Activated naive CD8-positive, alpha-beta T cell (primary cell): ENCODE results near the gene ITPRIP.

Experiments
- H3K27ac Mint-ChIP-seq: one replicate; pipeline ENCODE4 v1.8.0; 2021; ENCODE audit warnings: mixed read lengths
- H3K27me3 Mint-ChIP-seq: one replicate; pipeline ENCODE4 v1.8.0; 2021; ENCODE audit warnings: mixed read lengths
- H3K36me3 Mint-ChIP-seq: one replicate; pipeline ENCODE4 v1.8.0; 2021; ENCODE audit warnings: mixed read lengths
- H3K4me1 Mint-ChIP-seq: one replicate; pipeline ENCODE4 v1.8.0; 2021; ENCODE audit warnings: low read depth, mixed read lengths
- H3K4me3 Mint-ChIP-seq: one replicate; pipeline ENCODE4 v1.8.0; 2021; ENCODE audit warnings: mild to moderate bottlenecking, mixed read lengths
- H3K9me3 Mint-ChIP-seq: one replicate; pipeline ENCODE4 v1.8.0; 2021; ENCODE audit warnings: low read depth, mixed read lengths

The ITPRIP gene

DNA sequence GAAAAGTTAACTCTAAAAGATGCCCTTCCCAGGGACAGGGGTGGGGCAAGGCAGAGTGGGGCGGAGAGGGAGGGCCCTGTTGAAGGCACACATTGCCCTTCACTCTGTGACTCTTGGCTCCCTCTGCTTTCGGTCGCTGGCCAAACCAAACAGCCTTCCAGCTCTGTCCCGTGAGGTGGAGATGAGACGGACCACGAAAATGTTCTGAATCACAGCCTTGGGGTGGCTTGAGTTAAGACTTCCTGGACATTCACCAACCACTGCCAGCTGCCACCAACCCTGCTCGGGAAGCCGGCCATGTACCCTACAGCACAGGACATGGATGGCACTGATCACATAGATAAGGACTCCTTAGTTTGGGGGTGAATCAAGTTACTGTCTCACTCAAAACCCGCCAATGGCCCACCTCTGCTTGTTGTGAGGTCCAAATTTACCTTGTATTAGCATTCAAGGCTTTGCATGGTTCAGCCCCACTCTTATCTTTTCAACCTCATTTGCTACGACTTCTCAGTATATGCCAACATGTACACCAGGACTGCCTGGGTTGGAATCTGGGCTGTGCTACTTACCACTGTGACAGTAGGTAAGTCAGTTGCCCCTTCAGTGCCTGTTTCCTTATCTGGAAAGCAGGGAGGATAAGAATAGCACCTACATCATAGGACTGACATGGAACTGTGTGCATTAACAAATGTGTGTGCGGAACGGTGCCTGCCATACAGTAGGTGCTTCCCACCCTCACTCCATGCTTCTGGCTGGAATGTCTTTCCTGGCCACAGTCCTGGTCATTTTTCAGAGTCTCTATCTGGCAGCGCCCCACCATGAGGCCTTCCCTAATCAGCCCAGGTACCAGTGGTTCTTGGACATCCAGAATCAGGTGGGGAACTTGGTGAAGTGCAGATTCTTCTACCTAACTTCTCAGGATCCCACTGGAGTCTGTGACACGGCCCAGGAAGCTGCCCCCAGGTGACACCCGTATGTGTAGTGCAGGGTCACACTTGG is 28.0 kb downstream of the ITPRIP start:
- Mint-ChIP-seq H3K27ac (peak overlapping the region; percentile 34), H3K4me3 (no peak overlapping the region), H3K27me3 (no peaks in the 10 kb centered on the region), H3K4me1 (peaks cover 50% of the 10 kb centered on the region), H3K36me3 (peaks cover 2% of the 10 kb centered on the region), H3K9me3 (no peaks in the 10 kb centered on the region)

DNA sequence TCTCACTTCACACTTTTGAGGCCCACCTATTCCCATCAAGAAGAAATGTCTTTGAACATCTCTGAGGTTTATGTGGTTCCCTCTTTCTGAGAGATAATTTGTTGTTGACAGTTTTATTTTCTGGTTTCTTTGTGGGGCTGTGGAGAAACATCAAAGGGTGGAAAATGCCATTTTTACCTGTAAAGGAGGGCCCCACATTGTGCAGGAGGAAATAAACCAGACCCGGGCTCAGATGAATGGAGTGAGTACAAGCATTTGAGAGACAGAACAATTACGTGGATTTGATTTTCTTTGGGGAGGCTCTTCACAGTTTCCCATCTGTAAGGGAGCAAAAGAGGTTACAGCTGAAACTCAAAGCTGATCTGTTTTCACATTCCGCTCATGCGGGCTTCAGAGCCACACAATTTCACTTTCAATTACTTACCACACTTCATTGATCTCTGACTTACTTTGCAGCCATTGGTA is 29.8 kb downstream of the ITPRIP start:
- Mint-ChIP-seq H3K4me1 (peaks cover 57% of the 10 kb centered on the region), H3K27me3 (no peaks in the 10 kb centered on the region), H3K36me3 (peaks cover 2% of the 10 kb centered on the region), H3K27ac (peak overlapping the region; percentile 78), H3K9me3 (no peaks in the 10 kb centered on the region), H3K4me3 (peak overlapping the region; percentile 65)

DNA sequence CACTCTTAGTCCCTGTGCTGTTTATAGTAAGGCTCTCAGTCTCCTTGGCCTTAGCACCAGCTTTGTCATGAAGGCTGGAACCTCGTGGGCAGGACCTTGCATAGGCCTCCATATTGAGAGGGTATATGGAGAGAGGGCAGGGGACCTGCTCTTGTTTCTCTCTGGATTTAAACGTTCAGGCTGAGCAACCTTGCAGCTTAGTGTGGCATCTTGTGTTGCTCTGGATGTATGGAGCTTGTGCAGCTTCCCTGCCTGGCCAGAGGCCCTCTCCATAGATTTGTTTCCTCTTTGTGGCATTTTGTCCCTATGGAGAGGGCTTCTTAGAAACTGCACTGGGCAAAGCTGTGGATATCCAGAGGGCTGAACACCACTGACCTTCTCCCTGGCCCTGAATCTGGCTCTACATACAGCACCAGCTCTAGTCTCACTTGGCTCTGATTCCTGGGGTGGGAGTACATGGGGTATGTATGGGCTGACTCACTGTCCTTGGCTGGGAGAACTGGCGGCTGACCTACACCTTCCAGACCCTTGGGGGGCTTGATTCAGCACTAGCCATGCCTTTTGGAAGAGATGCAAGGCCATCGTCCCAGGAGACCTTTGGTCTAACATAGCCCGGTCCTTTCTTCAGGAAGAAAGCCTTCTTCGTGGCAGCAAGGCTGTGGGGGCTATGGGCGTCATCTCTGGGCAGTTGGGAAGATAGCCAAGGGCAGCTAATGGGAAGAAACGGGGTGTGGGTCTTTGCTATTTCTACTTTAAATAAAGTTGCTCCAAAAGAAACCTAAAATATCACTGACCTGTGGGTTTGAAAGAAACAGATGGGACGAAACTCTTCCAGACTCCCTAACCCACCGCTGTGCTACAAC is 30.5 kb downstream of the ITPRIP start:
- peak overlapping the region; percentile 65 for H3K4me3 Mint-ChIP-seq
- no peaks in the 10 kb centered on the region for H3K9me3 Mint-ChIP-seq
- peaks cover 57% of the 10 kb centered on the region for H3K4me1 Mint-ChIP-seq
- peak overlapping the region; percentile 78 for H3K27ac Mint-ChIP-seq
- H3K27me3 Mint-ChIP-seq, result no peaks in the 10 kb centered on the region
- H3K36me3 Mint-ChIP-seq, result peaks cover 2% of the 10 kb centered on the region

DNA sequence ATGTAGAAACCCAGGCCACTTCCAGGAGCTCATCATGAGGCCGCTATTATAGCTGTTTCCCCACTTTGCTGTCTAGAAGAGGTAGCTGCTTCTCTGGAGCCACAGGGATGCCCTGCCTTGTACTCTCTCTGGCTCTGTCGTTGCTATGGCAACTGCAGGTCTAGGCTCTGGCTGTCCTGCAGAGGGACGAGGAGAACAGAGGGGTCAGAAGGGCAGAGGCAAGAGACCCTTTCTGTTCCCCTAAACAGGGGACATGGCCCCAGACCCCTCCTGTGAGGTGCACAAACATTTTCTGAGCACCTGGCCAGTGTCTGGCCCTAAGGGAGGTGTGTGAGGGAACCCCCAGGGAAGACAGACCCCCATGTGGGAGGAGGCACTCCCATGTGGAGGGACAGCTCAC is 31.4 kb downstream of the ITPRIP start:
- no peaks in the 10 kb centered on the region for H3K27me3 Mint-ChIP-seq
- no peak overlapping the region for H3K27ac Mint-ChIP-seq
- peaks cover 2% of the 10 kb centered on the region for H3K36me3 Mint-ChIP-seq
- no peak overlapping the region for H3K4me3 Mint-ChIP-seq
- no peaks in the 10 kb centered on the region for H3K9me3 Mint-ChIP-seq
- H3K4me1 Mint-ChIP-seq, result peaks cover 57% of the 10 kb centered on the region

DNA sequence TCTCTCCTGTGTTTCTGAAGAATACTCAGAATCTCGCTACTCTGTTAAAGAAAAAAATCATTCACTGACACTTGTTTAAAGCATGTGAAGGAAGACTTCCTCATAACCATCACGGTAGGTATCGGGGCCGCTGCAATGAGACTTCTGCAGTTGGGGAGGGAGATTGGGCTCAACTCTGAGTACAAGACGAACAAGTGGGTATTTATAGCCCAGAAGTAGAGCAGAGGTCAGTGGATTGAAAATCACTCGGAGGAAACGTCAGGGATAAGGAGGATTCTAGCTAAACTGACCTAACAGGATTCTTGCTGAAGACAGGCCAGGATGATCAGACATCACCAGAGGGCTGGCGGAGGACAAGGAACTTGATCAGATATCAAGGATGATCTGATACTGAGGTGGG is 33.3 kb downstream of the ITPRIP start:
- Mint-ChIP-seq H3K9me3 (no peaks in the 10 kb centered on the region), H3K27me3 (no peaks in the 10 kb centered on the region), H3K4me1 (peaks cover 65% of the 10 kb centered on the region), H3K4me3 (no peak overlapping the region), H3K36me3 (peaks cover 2% of the 10 kb centered on the region), H3K27ac (no peak overlapping the region)

DNA sequence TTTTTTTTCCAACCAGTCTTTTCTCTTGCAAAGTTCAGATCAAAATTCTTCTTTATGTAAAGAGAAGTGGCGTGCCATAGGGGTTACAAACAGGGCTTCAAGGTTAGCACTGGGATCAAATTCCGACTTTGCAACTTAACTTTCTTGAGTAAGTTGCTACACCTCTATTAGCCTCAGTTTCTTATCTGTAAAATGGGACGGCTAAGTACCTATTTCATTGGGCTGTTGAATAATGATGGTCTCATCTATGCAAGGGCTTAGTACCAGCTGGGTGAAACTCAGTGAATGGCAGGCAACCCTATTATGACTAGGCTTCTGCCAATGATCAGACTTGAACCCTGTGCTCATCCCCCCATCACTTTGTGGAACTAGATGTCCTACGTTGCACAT is 33.9 kb downstream of the ITPRIP start:
- Mint-ChIP-seq H3K27me3 (no peaks in the 10 kb centered on the region), H3K9me3 (no peaks in the 10 kb centered on the region), H3K36me3 (peaks cover 2% of the 10 kb centered on the region), H3K4me1 (peaks cover 62% of the 10 kb centered on the region), H3K27ac (peak overlapping the region; percentile 16), H3K4me3 (no peak overlapping the region)

DNA sequence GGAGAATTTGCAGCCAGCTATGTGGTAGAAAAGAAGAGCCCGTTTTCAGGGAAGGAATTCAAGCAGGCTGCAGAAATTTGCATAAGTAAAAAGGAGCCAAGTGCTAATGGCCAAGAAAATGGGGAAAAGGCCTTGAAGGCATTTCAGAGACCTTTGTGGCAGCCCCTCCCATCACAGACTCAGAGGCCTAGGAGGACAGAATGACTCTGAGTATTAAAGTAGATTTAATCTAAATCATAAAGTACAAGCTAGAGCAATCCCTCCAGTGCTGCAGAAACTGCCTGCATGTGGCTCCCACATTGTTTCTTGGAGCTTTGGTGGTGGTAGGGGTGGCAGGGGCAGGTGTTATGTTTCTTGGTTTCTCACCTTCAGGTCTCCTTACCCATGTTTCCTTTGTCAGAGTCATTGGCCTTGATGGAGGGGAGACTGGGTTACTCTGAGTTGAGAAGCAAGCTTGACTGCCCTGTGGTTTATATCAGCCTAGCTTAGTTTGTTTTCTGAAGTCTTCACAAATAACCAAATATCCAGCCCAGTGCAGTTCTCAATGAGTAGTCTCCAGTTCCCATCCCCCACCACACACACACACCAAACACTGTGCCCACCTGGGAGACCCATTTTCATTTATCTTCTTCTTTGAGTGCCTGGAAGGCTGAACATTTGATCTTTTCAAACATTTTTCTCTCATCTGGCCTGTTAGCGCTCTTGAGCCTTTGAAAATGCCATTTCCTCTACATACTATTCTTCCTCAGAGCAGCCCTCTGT is 34.5 kb downstream of the ITPRIP start:
- no peaks in the 10 kb centered on the region for H3K27me3 Mint-ChIP-seq
- peak overlapping the region; percentile 24 for H3K27ac Mint-ChIP-seq
- no peaks in the 10 kb centered on the region for H3K36me3 Mint-ChIP-seq
- no peaks in the 10 kb centered on the region for H3K9me3 Mint-ChIP-seq
- no peak overlapping the region for H3K4me3 Mint-ChIP-seq
- H3K4me1 Mint-ChIP-seq, result peaks cover 59% of the 10 kb centered on the region

DNA sequence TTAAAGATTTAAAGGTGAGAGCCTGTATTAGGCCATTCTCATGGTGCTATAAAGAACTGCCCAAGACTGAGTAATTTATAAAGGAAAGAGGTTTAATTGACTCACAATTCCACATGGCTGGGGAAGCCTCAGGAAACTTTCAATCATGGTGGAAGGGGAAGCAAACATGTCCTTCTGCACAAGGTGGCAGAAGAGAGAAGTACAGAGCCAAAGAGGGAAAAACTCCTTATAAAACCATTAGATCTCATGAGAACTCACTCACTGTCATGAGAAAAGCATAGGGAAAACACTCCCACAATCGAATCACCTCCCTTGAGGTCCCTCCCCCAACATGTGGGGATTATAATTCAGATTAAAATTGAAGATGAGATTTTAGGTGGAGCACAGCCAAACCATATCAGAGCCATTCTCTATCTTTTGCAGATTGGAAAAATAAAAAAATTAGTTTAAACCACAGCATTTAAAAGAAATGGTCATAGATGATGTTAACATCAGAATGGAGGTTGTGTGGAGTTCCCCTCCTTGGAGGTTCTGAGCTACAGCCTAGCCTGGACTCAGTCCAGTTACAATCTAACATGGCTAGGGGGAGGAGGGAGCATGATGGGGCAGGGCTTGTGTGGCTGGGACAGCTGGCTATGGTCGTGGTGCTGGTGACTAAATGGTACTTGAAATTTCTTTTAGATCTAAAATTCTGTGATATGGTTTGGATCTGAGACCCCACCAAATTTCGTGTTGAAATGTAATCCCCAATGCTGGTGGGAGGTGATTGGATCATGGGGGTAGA is 36.2 kb downstream of the ITPRIP start:
- Mint-ChIP-seq H3K9me3 (no peaks in the 10 kb centered on the region), H3K4me1 (peaks cover 42% of the 10 kb centered on the region), H3K27ac (no peak overlapping the region), H3K36me3 (no peaks in the 10 kb centered on the region), H3K4me3 (no peak overlapping the region), H3K27me3 (no peaks in the 10 kb centered on the region)

DNA sequence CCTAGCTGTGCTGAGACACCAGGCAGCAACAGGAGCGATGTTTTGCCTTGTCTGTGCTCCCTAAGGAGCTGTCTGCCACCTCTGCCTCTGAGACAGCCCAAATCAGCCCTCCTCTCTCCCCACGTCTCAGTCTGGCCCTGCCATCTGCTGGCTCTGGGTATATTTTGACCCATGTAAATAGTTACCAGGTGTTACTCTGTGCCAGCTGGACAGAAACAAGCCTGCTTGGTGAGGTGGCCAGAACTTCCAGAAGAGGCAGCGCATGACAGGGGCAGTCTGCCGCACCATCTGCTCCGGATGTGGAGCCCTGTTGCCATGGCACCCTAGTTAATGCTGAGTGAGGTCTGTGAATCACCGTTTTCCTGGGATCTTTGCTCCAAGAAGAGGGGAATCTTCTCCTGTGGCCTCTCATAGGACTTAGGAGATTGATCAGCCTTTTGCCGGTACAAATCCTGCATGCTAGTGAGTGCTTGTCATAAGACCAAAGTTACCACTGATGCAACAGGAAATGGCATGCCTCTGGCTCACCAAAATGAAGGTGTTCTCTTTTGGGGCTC is 37.5 kb downstream of the ITPRIP start:
- Mint-ChIP-seq H3K9me3 (no peaks in the 10 kb centered on the region), H3K4me1 (peaks cover 30% of the 10 kb centered on the region), H3K27ac (peak overlapping the region; percentile 22), H3K27me3 (no peaks in the 10 kb centered on the region), H3K4me3 (no peak overlapping the region), H3K36me3 (no peaks in the 10 kb centered on the region)

DNA sequence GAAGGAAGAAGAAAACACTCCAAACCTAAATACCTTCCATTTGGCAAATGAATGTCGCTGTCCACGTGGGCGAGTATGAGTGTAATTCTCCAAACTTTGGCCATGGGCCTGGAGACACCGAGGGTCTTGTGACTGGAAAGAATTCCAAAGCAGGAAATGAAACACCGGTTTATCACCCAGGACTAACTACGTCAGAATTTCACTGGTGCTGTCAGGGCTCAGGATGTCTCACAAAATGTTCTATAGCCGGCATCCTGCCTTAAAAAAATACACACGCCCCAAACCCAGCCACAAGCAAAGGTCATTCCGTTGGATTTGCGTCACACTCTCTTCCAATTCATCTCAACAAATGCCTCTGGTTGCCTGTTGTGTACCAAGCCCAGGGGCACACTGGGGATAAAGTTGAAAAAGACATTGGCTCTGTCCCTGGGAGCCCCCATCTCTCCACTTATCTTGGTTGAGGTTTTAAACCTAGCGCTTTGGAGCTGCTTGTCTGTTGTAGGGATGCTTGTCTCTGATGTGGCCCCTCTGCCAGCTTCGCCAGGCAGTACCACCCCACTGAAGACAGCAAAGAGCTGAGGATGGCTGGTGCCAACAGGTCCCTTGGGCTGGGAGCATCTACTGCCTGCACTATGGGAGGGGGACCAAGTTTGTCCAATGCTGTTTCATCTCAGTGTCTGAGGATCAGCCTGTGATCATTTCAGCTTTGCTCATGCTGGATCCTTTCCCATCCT is 38.1 kb downstream of the ITPRIP start:
- no peak overlapping the region for H3K4me3 Mint-ChIP-seq
- H3K36me3 Mint-ChIP-seq, result no peaks in the 10 kb centered on the region
- H3K9me3 Mint-ChIP-seq, result no peaks in the 10 kb centered on the region
- peaks cover 26% of the 10 kb centered on the region for H3K4me1 Mint-ChIP-seq
- H3K27me3 Mint-ChIP-seq, result no peaks in the 10 kb centered on the region
- no peak overlapping the region for H3K27ac Mint-ChIP-seq

DNA sequence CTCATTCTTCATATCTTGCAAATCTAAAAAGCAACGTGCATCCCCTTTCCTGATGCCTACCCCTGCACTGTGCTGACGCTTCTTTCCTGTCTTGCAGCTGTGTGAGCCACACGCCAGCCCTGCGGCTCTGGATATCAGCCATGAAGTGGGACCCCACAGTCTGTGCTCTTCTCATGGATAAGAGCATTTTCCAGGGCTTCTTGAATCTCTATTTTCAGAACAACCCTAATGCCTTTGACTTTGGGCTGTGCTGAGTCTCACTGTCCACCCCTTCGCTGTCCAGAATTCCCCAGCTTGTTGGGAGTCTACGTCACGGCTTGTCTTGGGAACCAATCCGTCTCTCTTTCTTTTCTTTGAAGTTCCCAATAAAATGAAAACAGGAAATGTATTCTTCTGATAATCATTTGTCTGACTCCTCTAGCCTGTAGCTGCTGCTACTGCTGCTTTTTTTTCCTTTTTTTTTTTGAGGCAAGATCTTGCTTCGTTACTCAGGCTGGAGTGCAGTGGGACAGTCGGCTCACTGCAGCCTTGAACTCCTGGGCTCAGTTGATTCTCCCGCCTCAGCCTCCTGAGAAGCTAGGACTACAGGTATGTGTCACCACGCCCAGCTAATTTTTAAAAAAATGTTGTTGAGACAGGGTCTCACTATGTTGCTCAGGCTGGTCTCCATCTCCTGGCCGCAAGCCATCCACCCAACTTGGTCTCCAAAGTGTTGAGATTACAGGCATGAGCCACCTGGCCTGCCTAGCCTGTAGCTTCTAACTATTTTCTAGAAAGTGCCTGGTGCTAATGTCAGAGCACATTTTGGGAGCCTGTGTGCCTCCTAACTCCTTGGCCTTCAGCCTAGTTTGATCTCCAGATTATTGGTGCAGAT is 39.0 kb downstream of the ITPRIP start:
- Mint-ChIP-seq H3K4me1 (peaks cover 23% of the 10 kb centered on the region), H3K27ac (no peak overlapping the region), H3K36me3 (no peaks in the 10 kb centered on the region), H3K4me3 (no peak overlapping the region), H3K9me3 (no peaks in the 10 kb centered on the region), H3K27me3 (no peaks in the 10 kb centered on the region)

DNA sequence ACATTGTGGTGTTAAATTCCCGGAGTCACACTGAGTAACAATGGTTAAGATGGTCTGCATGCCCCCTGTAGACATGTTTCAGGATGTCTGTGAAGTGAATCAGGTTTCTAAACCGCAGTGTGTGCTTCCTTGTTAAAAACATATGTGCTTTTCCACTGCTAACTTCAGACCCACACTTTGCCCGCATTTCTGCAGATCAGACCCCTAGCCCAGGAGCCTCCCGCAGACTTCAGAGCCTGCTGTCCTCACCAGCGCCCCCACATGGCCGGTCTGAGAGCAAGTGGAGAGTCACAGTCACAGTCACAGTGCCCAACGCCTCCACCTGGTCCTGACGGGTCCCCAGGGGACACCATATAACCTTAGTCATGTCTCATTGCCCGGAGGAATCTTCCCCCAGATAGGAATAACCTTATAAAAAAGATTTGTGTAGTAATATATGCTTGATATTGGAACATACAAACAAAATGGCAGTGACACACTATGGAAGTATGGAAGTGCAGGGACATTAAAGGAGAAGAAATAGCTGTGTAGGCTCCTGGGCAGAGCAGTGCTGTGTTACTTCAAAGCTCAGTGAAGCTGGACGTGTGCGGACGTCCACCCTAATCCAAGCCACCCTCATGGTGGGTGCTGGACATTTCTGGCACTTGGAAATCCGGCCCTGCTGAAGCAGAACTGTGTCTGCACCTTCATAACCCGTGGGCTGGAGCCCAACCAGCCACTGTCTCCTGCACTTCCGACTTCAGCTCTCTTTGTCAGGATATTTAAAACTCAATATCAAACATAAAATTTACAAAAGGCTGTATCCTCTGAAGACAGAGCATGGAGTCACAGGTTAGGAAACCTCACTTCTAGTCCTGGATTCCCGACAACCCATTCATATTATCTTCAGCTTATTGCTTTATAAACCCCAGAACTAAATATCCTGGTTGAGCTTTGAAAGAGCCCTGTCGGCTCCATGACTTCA is 40.3 kb downstream of the ITPRIP start:
- Mint-ChIP-seq H3K4me3 (no peak overlapping the region), H3K27me3 (no peaks in the 10 kb centered on the region), H3K27ac (no peak overlapping the region)

More for the DNA sequence above, 40.3 kb downstream of the ITPRIP start:
- no peaks in the 10 kb centered on the region for H3K36me3 Mint-ChIP-seq
- peaks cover 20% of the 10 kb centered on the region for H3K4me1 Mint-ChIP-seq
- no peaks in the 10 kb centered on the region for H3K9me3 Mint-ChIP-seq
